HG02870 (cell line): ENCODE data around the gene TBC1D9.
"Not testable (repeated sequence)": the region's sequence is repeated elsewhere in the genome, so short reads cannot be mapped to it uniquely, and the experiment has no call there.

ENCODE experiments used
- ATAC-seq: cut with Tn5 transposase; IDR thresholded peaks from one replicate; pipeline ENCODE4 v1.9.1; 2021; ENCODE audit warnings: mild to moderate bottlenecking, moderate library complexity; ENCODE audit not compliant: unreplicated experiment

The TBC1D9 gene

DNA sequence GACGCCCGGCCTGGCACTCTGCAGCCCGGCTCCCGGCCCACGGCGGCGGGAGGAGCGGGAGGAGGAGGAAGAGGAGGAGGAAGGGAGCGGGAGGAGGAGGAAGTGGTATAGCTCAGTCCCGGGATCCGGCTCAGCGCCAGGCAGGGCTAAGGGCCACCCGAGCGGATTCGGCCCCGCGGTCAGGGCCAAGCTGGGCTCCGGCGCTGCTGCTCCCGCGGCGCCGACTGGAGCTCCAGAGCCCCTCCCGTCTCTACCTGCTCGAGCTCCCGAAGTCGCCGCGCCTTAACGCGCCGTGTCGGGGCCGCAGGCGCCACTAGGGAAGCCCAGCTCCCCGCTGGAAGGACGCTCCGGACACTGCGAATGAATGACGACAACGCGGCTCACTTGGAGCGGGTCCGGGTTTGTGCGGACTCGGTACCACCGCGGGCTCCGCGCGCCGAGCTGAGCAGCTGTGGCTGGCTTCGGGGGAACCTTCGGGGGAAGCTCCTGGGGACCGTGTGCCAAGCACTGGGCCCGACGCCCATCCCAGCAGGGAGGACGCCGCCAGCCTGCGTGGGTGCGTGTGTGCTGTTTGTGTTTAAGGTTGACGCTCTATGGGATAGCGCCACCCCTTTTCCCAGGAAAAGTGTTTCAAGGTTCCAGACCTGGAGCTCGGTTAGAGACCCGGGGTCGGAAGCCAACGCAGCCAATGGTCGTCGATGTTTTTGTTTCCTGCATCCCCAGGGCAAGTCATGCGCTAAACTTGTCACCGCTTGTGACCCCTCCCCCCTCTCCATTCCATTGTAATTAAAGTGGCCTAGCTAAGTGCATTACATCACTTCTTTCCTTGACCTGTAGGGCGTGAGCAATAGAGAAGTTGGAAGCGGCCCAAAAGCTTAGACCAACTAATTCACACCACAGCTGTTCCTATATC, at the start of gene TBC1D9:
TBC1D9 (minus strand) TSS at position 67 of the 913 bp plus-strand sequence. CDS start 340 bp downstream, outside the sequence.
- ATAC-seq, result peak; percentile 31

DNA sequence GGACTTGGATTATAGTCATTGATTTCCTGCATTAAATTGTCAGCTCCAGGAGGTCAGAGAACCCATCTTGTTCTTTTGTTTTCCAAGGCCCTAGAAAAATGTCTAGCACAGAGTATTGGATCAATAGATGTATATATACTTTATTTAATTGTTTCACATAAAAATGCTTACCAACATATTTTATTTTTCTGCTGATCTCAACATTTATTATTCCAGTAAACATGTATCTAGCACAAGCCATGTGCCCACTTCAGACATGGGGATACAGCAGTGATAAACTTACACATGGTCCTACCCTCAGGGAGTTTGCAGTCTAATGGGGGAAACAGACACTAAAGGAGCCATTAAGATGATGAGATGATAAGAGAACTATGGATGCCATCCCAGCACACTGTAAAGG, 49.1 kb upstream of the TBC1D9 start:
- ATAC-seq, result no peak

GRCh38 chr4:140802591-140802990, 46.4 kb upstream of the TBC1D9 start:
- no peak for ATAC-seq

- no peak for ATAC-seq
These were observed 44.5 kb upstream of the TBC1D9 start for GRCh38 chr4:140800666-140801065.

- peak; percentile 43 for ATAC-seq
These were observed 43.6 kb upstream of the TBC1D9 start for GRCh38 chr4:140799686-140800225.

DNA sequence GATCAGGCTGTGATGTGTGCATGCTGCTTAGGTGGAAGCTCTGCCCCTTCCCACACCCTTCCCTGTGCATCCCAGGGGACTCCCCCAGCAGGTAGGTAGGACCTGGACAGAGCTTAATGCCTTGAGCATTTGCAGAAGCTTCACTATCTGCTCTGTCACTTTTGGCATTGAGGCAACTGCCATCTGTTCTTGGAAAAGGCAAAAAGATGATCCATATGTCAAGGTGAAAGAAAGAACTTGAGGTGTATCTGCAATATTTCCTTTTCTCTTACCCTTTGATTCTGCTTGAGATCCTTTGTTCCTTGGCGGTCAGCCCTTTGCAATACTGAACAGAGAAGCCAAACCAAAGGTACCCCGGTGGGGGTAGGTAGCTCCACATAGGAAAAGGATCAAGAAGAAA, 37.1 kb upstream of the TBC1D9 start:
- ATAC-seq, result no peak

- peak; percentile 81 for ATAC-seq
These were observed 34.6 kb upstream of the TBC1D9 start for GRCh38 chr4:140790765-140791164.

DNA sequence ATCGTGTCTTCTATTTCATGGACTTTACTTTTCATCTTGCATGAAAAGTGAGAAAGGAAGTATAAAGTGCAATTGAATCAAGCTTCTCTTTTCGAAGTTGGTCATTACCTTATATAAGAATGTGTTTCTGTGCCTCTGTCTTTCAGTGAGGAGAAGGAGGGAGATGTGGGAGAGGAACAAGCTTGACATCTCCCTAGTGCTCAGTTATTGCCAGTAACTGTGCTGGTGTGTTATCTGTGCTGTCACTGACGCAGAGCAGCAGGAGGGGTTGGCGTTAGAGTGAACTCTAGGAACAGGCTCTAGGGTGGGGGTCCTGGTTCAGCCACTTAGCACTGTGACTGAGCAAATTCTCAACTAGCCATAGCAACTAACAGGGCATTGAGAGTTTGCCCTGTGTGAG, 34.0 kb upstream of the TBC1D9 start:
- ATAC-seq, result peak; percentile 14

DNA sequence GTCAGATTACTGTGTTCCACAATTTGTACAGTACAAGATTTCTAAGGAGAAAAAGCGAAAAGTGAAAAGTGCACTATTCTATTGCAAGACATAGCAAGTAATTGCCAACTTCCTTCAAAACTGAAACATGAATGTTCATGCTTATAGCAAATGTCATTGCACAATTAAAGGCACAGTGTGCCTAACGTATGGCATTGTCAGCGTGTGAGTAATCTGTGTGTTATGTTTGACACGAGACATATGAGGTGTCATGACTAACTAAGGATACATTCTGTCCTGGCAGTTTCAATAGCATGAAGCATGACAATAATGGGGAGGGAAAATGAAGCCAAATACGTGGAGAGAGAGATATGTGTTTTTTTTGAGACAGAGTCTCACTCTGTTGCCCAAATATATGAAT, 33.6 kb upstream of the TBC1D9 start:
- no peak for ATAC-seq

DNA sequence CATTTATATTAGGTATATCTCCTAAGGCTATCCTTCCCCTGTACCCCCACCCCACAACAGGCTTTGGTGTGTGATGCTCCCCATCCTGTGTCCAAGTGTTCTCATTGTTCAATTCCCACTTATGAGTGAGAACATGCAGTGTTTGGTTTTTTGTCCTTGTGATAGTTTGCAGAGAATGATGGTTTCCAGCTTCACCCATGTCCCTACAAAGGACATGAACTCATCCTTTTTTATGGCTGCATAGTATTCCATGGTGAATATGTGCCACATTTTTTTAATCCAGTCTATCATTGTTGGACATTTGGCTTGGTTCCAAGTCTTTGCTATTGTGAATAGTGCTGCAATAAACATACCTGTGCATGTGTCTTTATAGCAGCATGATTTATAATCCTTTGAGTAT, 26.6 kb upstream of the TBC1D9 start:
- ATAC-seq, result not testable (repeated sequence)

DNA sequence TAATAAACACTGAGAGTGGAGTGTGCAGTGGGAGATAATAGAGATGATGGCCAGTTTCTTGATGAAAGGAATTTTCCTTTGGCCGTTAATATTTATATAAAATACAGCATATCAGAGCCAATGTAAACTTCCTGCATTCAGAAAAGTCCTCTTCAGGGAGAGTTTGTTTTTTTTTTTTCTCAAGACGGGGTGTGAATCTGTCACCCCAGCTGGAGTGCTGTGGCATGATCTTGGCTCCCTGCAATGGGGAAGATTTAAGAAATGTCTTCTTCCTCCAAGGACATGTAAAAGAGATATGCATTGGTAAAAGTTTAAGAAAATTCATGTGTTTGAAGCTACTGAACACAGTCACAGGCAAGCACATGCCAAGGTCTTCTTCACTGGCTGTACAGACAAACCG, 25.4 kb upstream of the TBC1D9 start:
- no peak for ATAC-seq

DNA sequence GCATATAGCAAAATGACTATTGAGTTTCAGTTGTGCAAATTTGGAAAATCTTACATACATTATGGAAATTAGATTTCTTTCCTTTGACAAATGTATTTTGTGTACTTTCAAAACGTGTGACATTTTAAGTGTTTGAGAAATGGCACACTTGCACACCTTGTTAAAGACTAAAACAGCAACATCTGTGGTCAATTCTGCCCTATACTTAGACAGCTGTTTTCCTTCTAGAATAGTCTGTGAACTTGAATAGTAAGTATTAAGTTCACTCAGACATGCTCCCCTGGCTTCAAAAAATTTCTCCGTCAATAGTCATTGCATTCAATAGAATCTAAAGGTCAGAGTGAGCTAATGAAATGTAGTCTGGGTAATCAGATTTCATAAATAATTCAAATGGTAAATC, 21.7 kb upstream of the TBC1D9 start:
- peak; percentile 67 for ATAC-seq

DNA sequence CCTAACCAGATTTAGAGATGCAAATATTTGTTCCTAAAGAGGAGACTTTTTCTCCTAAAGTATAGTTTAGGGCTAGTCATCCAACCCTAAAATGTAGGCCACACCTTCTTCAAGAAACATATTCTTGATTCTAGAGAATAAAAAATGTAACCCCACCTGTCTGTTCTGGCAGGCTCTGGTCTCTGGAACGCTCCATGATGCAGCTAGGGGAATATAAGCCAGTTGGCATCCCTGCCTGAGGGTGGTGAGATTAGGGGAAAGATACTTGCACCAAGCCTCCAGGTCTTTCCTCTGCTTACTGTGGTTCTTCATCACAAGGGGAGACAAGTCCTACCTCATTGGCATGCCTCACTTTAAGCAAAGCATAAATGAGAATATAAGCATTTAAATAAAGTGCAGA, 21.2 kb upstream of the TBC1D9 start:
- no peak for ATAC-seq

- ATAC-seq, result no peak
These were observed 20.4 kb upstream of the TBC1D9 start for GRCh38 chr4:140776556-140776955.

DNA sequence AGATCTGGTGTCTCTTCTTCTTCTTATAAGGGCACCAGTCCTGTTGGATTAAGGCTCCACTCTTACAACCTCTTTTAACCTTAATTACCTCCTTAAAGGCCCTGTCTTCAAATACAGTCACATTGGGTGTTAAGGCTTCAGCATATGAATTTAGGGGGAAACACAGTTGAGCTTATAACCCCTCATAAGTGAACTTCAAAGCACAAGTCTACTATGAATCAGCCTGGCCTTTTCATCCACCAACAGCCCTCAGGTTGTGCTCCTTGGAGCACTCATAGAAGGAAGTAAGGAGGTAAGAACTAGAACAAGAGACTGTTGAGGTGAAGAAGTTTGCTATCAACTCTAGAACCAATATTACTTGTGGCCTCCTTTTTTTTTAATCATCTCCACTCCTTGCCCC, 18.8 kb upstream of the TBC1D9 start:
- no peak for ATAC-seq

- no peak for ATAC-seq
These were observed 18.3 kb upstream of the TBC1D9 start for GRCh38 chr4:140774510-140774909.

DNA sequence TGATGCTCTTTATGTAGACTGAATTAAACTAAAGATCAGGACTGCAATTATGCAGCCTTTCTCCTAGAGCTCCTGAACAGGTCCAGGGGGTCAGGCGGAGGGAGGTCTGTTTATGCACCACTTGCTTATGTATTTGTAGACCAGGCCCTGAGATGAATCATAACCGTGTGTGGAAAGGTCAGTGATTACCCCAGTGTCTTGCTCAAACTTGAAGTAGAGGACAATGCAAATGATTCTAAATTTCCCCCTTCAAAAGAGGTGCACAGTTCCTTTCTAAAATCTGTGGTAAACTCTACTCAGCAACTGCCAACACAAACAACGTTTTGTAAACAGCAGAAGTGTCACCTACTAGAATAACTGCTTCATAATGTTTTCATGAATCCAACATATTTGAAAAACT, 13.0 kb upstream of the TBC1D9 start:
- peak; percentile 81 for ATAC-seq

DNA sequence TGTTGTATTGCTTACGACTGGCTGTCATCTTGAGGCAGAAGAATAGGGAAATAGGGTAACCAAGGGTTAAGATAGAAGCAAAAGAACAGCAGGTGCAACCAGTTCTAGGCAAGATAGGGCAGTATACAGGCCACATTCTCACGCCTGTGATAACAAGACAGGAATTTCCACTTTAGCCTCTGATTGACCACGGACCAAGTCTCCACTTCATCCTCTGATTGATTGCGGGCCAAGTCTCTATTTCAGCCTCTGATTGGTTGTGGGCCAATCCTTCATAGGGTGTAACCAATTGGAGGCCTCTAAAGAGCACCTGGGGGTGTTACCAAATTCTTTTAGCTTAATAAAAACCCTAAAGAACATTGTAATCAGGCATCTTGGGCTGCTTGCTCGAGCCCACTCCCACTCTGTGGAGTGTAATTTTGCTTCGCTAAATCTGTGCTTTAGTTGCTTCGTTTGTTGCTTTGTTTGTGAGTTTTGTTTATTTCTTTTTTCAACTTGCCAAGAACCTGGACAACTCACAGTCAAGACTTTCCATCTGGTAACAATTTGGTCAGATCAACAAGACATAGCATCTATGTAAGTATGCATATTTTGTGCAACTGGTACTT, 8.7 kb upstream of the TBC1D9 start:
- ATAC-seq, result no peak

DNA sequence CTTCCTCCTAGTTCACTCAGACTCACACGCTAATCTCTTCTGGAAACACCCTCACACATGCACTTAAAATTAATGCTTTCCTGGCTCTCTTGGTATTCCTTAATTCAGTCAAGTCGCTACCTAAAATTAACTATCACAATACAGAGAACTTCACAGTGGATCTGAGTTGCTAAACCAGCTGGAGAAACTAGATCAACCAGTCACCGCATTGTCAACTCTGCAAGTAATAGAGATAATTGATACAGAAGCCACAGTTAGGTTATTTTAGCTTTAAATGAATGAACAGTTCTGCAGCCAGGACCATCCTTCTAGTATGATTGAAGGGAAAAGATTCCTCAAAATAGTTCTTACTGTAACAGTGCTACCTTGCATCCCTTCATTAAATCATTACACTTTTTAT, 6.0 kb upstream of the TBC1D9 start:
- ATAC-seq, result no peak

DNA sequence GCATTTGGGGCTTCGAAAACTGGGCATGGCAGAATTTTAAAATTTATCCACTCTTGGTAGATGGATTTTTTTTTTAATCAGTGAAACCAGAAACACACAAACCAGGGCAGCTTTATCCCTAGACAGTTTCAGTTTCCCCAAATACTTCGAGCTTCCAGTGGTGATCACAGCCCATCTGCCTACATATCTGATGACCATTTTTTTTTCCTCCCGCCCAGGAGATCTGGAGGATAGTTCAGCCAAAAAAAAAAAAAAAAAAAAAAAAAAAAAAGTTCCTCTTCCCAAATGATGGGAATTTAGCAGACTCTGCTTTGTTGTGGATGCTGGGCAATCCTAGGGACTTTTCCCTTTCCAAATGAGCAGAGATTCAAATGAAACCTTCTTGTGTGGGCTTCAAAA, 1.0 kb upstream of the TBC1D9 start:
- ATAC-seq, result no peak

DNA sequence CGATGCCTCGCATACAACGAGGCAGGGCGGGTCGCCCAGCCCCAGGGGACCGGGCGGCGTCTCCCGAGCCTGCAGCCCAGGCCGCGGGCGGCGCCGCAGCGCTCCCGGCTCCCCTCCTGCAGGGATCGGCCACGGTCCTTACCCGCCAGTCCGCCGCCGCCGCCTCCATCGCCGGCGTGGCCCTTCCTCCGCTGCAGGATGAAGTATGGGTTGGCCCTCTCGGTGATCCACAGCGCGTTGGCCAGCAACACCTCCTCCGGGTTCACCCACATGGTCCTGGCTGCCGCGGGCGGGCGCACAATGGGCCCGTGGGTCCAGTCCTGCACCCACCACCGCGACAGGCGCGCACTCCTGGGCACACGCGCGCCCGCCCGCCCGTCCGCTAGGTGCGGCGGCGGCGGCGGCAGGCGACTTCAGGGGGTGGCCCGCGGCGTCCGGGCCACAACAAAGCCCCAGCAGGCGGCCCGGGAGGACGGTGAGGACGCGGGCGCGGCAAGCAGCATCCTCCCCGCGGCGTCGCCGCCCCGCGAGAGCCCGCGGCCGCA, 339 bp downstream of the TBC1D9 start:
- ATAC-seq, result peak; percentile 49
